ENCODE results near the gene NEK3.
"Not testable (repeated sequence)": the region's sequence is repeated elsewhere in the genome, so short reads cannot be mapped to it uniquely, and the experiment has no call there.

Gene NEK3

DNA sequence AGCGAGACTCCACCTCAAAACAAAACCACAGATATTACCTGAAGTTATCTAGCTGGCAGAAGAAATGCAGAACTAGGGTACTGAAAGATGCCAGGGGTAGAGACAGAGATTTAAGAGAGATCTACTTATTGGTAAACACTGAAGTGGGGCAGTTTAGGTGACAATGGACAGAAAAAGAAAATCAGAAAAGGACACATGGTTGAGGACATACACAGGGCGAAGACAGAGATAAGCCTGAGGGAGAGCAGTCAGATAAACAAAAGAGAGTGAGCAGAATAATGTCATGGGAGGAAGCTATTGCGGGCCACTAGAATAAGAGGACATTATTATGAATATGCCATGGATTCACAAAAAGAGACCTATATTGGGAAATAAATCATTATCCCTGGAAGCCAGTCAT lies 33.9 kb downstream of the NEK3 start:
- Mint-ChIP-seq H3K27me3 (peaks cover 12 to 15% of the 10 kb centered on the region in 2 donors), H3K27ac (no peak overlapping the region), H3K4me1 (ENCODE audit: low read depth in 2 of 2) (peaks cover 7 to 12% of the 10 kb centered on the region in 2 donors), H3K36me3 (ENCODE audit: insufficient read depth) (no peaks in the 10 kb centered on the region), H3K9me3 (no peaks in the 10 kb centered on the region), H3K4me3 (no peak overlapping the region)
- DNase-seq, result no peak
- ATAC-seq (replicated peaks), result no peak

DNA sequence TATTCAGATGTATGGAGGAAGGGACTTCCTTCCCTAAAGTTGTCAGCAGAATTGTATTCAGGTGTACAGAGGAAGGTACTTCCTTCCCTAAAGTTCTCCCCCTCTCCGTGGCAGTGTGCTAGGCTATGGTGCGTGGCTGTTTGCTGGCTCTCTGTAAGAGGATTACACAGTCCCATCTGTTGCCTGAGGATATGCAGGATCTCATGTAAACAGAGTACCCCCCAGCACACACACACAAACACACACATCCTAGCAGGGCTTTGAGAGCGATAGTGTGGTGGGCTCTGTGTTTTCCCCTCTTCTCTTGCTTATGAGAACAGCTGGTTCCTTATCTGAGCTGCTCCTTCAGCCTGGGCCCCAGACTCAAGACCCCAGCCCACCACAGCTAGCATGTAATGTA lies 40.8 kb downstream of the NEK3 start:
- Mint-ChIP-seq H3K4me3 (no peak overlapping the region), H3K27ac (peak overlapping the region in 1 of 2 donors; percentile 21), H3K36me3 (ENCODE audit: insufficient read depth) (no peaks in the 10 kb centered on the region), H3K9me3 (no peaks in the 10 kb centered on the region), H3K4me1 (ENCODE audit: low read depth in 2 of 2) (no peaks in the 10 kb centered on the region), H3K27me3 (peaks cover 27 to 35% of the 10 kb centered on the region in 2 donors)
- ATAC-seq (replicated peaks) (no peak), DNase-seq (no peak)

GRCh38 chr13:52118095-52118494 lies 41.3 kb downstream of the NEK3 start:
- no peaks in the 10 kb centered on the region for H3K9me3 Mint-ChIP-seq
- H3K27me3 Mint-ChIP-seq, result peaks cover 29 to 40% of the 10 kb centered on the region in 2 donors
- ATAC-seq (replicated peaks) (no peak), DNase-seq (no peak)
- H3K27ac Mint-ChIP-seq, result peak overlapping the region in 1 of 2 donors; percentile 21
- H3K36me3 Mint-ChIP-seq (ENCODE audit: insufficient read depth), result no peaks in the 10 kb centered on the region
- no peaks in the 10 kb centered on the region for H3K4me1 Mint-ChIP-seq (ENCODE audit: low read depth in 2 of 2)
- no peak overlapping the region for H3K4me3 Mint-ChIP-seq

DNA sequence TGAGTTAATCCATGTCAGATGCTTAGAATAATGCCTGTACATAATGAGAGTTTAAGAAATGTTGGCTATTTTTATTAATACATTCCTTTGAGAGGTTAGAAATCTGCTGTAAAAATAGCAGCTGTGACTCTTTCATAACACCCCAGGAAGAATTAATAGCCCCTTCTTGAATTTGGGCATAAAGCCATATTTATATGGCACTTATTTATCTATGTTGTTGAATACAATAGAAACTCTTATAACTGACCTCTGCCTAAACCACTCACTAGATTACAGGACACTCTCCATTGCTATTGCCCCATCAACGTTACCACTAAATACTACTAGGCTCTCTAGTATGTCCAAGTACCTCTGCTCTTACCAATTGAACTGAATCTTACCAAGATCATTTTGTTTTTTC lies 46.8 kb downstream of the NEK3 start:
- Mint-ChIP-seq H3K27me3 (peaks cover 37 to 39% of the 10 kb centered on the region in 2 donors), H3K4me1 (ENCODE audit: low read depth in 2 of 2) (no peaks in the 10 kb centered on the region), H3K9me3 (no peaks in the 10 kb centered on the region), H3K27ac (no peak overlapping the region), H3K4me3 (no peak overlapping the region), H3K36me3 (ENCODE audit: insufficient read depth) (no peaks in the 10 kb centered on the region)
- DNase-seq (no peak), ATAC-seq (replicated peaks) (no peak)

- ATAC-seq (replicated peaks), result no peak
- no peak overlapping the region for H3K27ac Mint-ChIP-seq
- DNase-seq, result no peak
- H3K4me1 Mint-ChIP-seq (ENCODE audit: low read depth in 2 of 2), result no peaks in the 10 kb centered on the region
- H3K9me3 Mint-ChIP-seq, result no peaks in the 10 kb centered on the region
- H3K4me3 Mint-ChIP-seq, result no peak overlapping the region
- no peaks in the 10 kb centered on the region for H3K36me3 Mint-ChIP-seq (ENCODE audit: insufficient read depth)
- H3K27me3 Mint-ChIP-seq, result peaks cover 27 to 29% of the 10 kb centered on the region in 2 donors
These were observed 50.2 kb downstream of the NEK3 start for GRCh38 chr13:52109116-52109670.

- Mint-ChIP-seq H3K36me3 (ENCODE audit: insufficient read depth) (no peaks in the 10 kb centered on the region), H3K9me3 (no peaks in the 10 kb centered on the region), H3K27me3 (peaks cover 15 to 18% of the 10 kb centered on the region in 2 donors), H3K27ac (no peak overlapping the region), H3K4me1 (ENCODE audit: low read depth in 2 of 2) (no peaks in the 10 kb centered on the region), H3K4me3 (no peak overlapping the region)
- no peak for DNase-seq
- no peak for ATAC-seq (replicated peaks)
These were observed 53.6 kb downstream of the NEK3 start for GRCh38 chr13:52105841-52106240.

GRCh38 chr13:52104624-52105023 lies 54.8 kb downstream of the NEK3 start:
- no peaks in the 10 kb centered on the region for H3K36me3 Mint-ChIP-seq (ENCODE audit: insufficient read depth)
- H3K27me3 Mint-ChIP-seq, result peaks cover 13 to 17% of the 10 kb centered on the region in 2 donors
- no peaks in the 10 kb centered on the region for H3K4me1 Mint-ChIP-seq (ENCODE audit: low read depth in 2 of 2)
- H3K27ac Mint-ChIP-seq, result no peak overlapping the region
- no peak overlapping the region for H3K4me3 Mint-ChIP-seq
- H3K9me3 Mint-ChIP-seq, result no peaks in the 10 kb centered on the region
- no peak for ATAC-seq (replicated peaks)
- DNase-seq, result no peak

DNA sequence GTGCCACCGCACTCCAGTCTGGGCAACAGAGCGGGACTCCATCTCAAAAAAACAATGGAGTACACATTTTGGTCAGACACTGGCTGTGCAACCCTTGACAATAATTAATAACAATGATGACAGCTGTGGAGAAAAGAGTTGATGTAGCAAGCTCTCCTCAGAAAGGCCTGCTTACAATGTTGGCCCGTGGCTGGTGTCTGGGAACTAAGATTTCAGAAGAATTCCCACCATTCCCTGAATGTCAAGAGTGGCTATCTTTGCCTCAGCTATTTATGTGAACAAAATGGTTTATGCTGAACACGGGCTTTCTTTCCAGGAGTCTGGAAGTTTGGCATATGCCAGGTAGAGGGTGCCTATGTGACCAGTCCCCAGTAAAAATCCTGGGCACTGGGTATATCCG lies 56.0 kb downstream of the NEK3 start:
- no peak overlapping the region for H3K4me3 Mint-ChIP-seq

GRCh38 chr13:52102423-52102822 lies 57.0 kb downstream of the NEK3 start:
- not testable (repeated sequence) for H3K4me3 Mint-ChIP-seq; ATAC-seq (replicated peaks); DNase-seq; H3K36me3 Mint-ChIP-seq (ENCODE audit: insufficient read depth); H3K9me3 Mint-ChIP-seq; H3K27ac Mint-ChIP-seq; H3K4me1 Mint-ChIP-seq (ENCODE audit: low read depth in 2 of 2)
- H3K27me3 Mint-ChIP-seq, result peaks cover 12 to 13% of the 10 kb centered on the region in 2 donors

More for the DNA sequence above, 56.0 kb downstream of the NEK3 start:
- DNase-seq (no peak), ATAC-seq (replicated peaks) (no peak)
- Mint-ChIP-seq H3K36me3 (ENCODE audit: insufficient read depth) (no peaks in the 10 kb centered on the region), H3K9me3 (no peaks in the 10 kb centered on the region), H3K4me1 (ENCODE audit: low read depth in 2 of 2) (no peaks in the 10 kb centered on the region), H3K27ac (no peak overlapping the region), H3K27me3 (peaks cover 12 to 13% of the 10 kb centered on the region in 2 donors)

DNA sequence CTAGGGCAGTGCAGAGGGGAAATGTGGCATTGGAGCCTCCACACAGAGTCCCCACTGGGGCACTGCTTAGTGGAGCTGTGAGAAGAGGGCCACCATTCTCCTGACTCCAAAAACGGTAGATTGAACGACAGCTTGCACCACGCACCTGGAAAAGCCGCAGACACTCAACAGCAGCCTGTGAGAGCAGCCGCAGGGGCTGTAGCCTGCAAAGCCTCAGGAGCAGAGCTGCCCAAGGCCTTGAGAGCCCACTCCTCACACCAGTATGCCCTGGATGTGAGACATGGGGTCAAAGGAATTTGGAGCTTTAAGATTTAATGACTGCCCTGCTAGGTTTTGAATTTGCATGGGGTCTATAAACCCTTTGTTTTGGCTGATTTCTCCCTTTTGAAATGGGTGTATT lies 62.2 kb downstream of the NEK3 start:
- peaks cover 12 to 30% of the 10 kb centered on the region in 2 donors for H3K27me3 Mint-ChIP-seq
- ATAC-seq (replicated peaks) (no peak), DNase-seq (no peak)
- H3K36me3 Mint-ChIP-seq (ENCODE audit: insufficient read depth), result no peaks in the 10 kb centered on the region
- no peak overlapping the region for H3K4me3 Mint-ChIP-seq
- no peak overlapping the region for H3K27ac Mint-ChIP-seq
- no peaks in the 10 kb centered on the region for H3K9me3 Mint-ChIP-seq
- no peaks in the 10 kb centered on the region for H3K4me1 Mint-ChIP-seq (ENCODE audit: low read depth in 2 of 2)

DNA sequence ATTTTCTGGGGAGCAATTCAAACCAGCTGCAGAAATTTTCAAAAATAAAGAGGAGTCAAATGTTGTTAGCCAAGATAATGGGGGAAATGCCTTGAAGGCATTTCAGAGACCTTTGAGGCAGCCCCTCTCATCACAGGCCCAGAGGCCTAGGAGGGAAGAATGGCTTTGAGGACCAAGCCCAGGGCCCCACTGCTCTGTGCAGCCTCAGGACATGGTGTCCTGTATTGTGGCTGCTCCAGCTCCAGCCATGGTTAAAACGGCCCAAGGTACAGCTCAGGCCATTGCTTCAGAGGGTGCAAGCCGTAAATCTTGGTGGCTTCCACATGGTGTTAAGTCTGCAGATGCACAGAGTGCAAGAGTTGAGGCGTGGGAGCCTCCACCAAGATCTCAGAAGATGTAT lies 62.6 kb downstream of the NEK3 start:
- Mint-ChIP-seq H3K4me3 (no peak overlapping the region), H3K27me3 (peaks cover 9 to 29% of the 10 kb centered on the region in 2 donors), H3K36me3 (ENCODE audit: insufficient read depth) (no peaks in the 10 kb centered on the region), H3K27ac (no peak overlapping the region), H3K9me3 (no peaks in the 10 kb centered on the region), H3K4me1 (ENCODE audit: low read depth in 2 of 2) (no peaks in the 10 kb centered on the region)
- DNase-seq, result no peak
- no peak for ATAC-seq (replicated peaks)

DNA sequence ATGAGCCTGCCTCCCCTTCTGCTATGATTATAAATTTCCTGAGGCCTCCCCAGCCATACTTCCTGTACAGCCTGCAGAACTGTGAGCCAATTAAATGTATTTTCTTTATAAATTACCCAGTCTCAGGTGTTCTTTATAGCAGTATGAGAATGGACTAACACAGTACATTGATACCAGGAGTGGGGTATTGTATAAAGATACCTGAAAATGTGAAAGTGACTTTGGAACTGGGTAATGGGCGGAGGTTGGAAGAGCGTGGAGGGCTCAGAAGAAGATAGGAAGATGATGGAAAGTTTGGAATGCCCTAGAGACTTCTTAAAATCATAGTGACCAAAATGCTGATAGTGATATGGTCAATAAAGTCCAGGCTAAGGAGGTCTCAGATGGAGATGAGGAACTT lies 63.3 kb downstream of the NEK3 start:
- Mint-ChIP-seq H3K9me3 (no peaks in the 10 kb centered on the region), H3K4me3 (no peak overlapping the region), H3K27ac (no peak overlapping the region), H3K36me3 (ENCODE audit: insufficient read depth) (no peaks in the 10 kb centered on the region), H3K27me3 (peaks cover 2 to 23% of the 10 kb centered on the region in 2 donors), H3K4me1 (ENCODE audit: low read depth in 2 of 2) (no peaks in the 10 kb centered on the region)
- DNase-seq (no peak), ATAC-seq (replicated peaks) (no peak)

DNA sequence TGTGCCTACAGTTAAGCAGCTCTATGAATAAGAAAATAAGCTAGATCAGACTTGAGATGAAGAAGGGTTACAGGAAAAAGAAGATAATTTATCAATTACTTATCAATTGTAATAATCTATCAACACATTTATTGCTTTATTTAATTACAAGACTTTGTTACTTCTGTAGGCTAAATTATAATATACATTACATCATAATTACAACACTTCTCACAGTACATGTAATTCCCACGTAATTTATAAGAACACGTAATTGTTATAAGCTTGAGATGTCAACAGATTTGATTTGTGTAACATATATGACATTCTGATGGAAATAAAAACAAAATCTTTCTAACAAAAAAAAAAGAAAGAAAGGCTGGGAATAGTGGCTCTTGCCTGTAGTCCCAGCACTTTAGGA lies 67.3 kb downstream of the NEK3 start:
- ATAC-seq (replicated peaks), result no peak
- H3K4me3 Mint-ChIP-seq, result no peak overlapping the region
- peaks cover 31 to 34% of the 10 kb centered on the region in 2 donors for H3K27me3 Mint-ChIP-seq
- no peaks in the 10 kb centered on the region for H3K4me1 Mint-ChIP-seq (ENCODE audit: low read depth in 2 of 2)
- H3K9me3 Mint-ChIP-seq, result no peaks in the 10 kb centered on the region
- H3K36me3 Mint-ChIP-seq (ENCODE audit: insufficient read depth), result no peaks in the 10 kb centered on the region
- H3K27ac Mint-ChIP-seq, result no peak overlapping the region
- no peak for DNase-seq

GRCh38 chr13:52091473-52091872 lies 67.9 kb downstream of the NEK3 start:
- ATAC-seq (replicated peaks) (no peak), DNase-seq (no peak)
- Mint-ChIP-seq H3K36me3 (ENCODE audit: insufficient read depth) (no peaks in the 10 kb centered on the region), H3K4me3 (no peak overlapping the region), H3K27ac (no peak overlapping the region), H3K27me3 (peaks cover 31 to 40% of the 10 kb centered on the region in 2 donors), H3K9me3 (no peaks in the 10 kb centered on the region), H3K4me1 (ENCODE audit: low read depth in 2 of 2) (no peaks in the 10 kb centered on the region)

- Mint-ChIP-seq H3K36me3 (ENCODE audit: insufficient read depth) (no peaks in the 10 kb centered on the region), H3K27ac (no peak overlapping the region), H3K4me3 (no peak overlapping the region), H3K27me3 (peaks cover 35 to 44% of the 10 kb centered on the region in 2 donors), H3K9me3 (no peaks in the 10 kb centered on the region), H3K4me1 (ENCODE audit: low read depth in 2 of 2) (no peaks in the 10 kb centered on the region)
- no peak for ATAC-seq (replicated peaks)
- DNase-seq, result no peak
These were observed 74.0 kb downstream of the NEK3 start for GRCh38 chr13:52085421-52085820.

All from effector memory CD8-positive, alpha-beta T cell (primary cell).